GM21360 (cell line): Measurements from ENCODE around the gene DNAI4.

Source experiments
- ATAC-seq: cut with Tn5 transposase; IDR thresholded peaks from one replicate; pipeline ENCODE4 v1.9.1; 2021; ENCODE audit warnings: mild to moderate bottlenecking, moderate library complexity; ENCODE audit not compliant: unreplicated experiment

Gene DNAI4

GRCh38 chr1:66770694-66771093, 154.0 kb downstream of the DNAI4 start:
- no peak for ATAC-seq

- no peak for ATAC-seq
These were observed 154.4 kb downstream of the DNAI4 start for GRCh38 chr1:66770240-66770639.

GRCh38 chr1:66769512-66770229, 155.0 kb downstream of the DNAI4 start:
- no peak for ATAC-seq

- no peak for ATAC-seq
These were observed 155.7 kb downstream of the DNAI4 start for GRCh38 chr1:66768965-66769364.

GRCh38 chr1:66767626-66768025, 157.0 kb downstream of the DNAI4 start:
- no peak for ATAC-seq

- peak; percentile 80 for ATAC-seq
These were observed 159.6 kb downstream of the DNAI4 start for GRCh38 chr1:66764994-66765578.
